Measurements from ENCODE around the gene FRMD4A.

Gene FRMD4A

DNA sequence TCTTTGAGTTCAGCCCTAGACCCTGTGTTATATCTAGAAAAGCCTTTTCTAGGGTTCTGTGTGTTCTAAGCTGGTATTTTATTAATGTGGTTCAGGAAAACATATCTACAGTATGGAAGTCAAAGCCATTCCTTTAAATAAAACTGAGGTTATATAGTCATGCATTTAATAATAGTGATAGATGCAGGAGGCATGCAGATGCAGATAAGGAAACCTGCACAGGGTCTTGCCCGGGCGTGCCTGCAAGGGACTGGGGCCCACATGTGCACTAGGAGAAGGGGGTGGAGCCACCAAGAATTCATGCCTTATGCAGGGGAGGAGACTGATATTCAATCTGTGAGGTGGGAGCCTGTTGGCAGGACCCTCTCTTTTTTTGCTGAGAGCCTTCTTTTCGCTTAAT is 572.4 kb downstream of the FRMD4A start:
- no peak overlapping the region for H3K4me3 ChIP-seq (ENCODE audit: insufficient read depth, low read length, poor library complexity, severe bottlenecking)
- H3K36me3 ChIP-seq (ENCODE audit: low read length), result no peaks in the 10 kb centered on the region
- H2AFZ ChIP-seq (ENCODE audit: low read depth, low read length, severe bottlenecking), result no peak overlapping the region
- H3K9ac ChIP-seq (ENCODE audit: low read length), result no peak overlapping the region
- no peaks in the 10 kb centered on the region for H4K20me1 ChIP-seq (ENCODE audit: low read depth, low read length)
- no peak overlapping the region for H3K4me2 ChIP-seq (ENCODE audit: low read depth, low read length, poor library complexity, severe bottlenecking)
- no peaks in the 10 kb centered on the region for H3K9me3 ChIP-seq (ENCODE audit: insufficient read depth, low read length)
- no peaks in the 10 kb centered on the region for H3K9me2 ChIP-seq (replicated peaks; ENCODE audit: insufficient read depth, low read length)
- H3F3A ChIP-seq (ENCODE audit: insufficient read depth), result no peaks in the 10 kb centered on the region
- H3K27me3 ChIP-seq (ENCODE audit: low read length), result no peaks in the 10 kb centered on the region
- TF ChIP-seq CTCF (IDR thresholded peaks at IDR 0.05; ENCODE audit: insufficient read depth, low read length, poor library complexity, severe bottlenecking) (no peak), EZH2phosphoT487 (conservative IDR thresholded peaks at IDR 0.05; ENCODE audit: low read length) (no peak)
- H3K79me2 ChIP-seq (ENCODE audit: insufficient read depth, low read length), result no peaks in the 10 kb centered on the region
- no peak overlapping the region for H3K27ac ChIP-seq (ENCODE audit: low read depth, low read length)

DNA sequence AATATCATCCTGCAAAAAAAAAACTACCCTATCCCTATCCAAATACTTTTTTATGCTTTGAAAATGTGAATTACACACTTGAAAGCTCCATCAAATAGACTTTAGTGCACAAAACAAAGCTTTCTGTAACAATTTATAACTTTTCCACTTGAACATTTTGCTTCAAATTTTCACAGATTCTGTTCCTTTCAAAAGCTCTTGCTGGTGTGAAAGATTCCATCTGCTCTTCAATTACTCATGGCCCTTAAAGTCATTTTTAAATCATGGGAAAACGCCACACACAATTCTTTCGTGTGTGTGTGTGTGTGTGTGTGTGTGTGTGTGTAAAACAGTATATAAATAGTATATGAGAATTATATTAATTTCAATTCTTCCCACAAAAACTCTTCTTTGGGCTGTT is 576.4 kb downstream of the FRMD4A start:
- Histone ChIP-seq H3K9me3 (ENCODE audit: insufficient read depth, low read length) (no peaks in the 10 kb centered on the region), H3F3A (ENCODE audit: insufficient read depth) (no peaks in the 10 kb centered on the region), H3K27ac (ENCODE audit: low read depth, low read length) (no peak overlapping the region), H3K4me2 (ENCODE audit: low read depth, low read length, poor library complexity, severe bottlenecking) (no peak overlapping the region), H3K27me3 (ENCODE audit: low read length) (no peaks in the 10 kb centered on the region), H4K20me1 (ENCODE audit: low read depth, low read length) (no peaks in the 10 kb centered on the region), H3K79me2 (ENCODE audit: insufficient read depth, low read length) (no peaks in the 10 kb centered on the region), H2AFZ (ENCODE audit: low read depth, low read length, severe bottlenecking) (no peak overlapping the region), H3K9ac (ENCODE audit: low read length) (no peak overlapping the region), H3K9me2 (replicated peaks; ENCODE audit: insufficient read depth, low read length) (no peaks in the 10 kb centered on the region), H3K4me3 (ENCODE audit: insufficient read depth, low read length, poor library complexity, severe bottlenecking) (no peak overlapping the region), H3K36me3 (ENCODE audit: low read length) (no peaks in the 10 kb centered on the region)
- TF ChIP-seq EZH2phosphoT487 (conservative IDR thresholded peaks at IDR 0.05; ENCODE audit: low read length) (no peak), CTCF (IDR thresholded peaks at IDR 0.05; ENCODE audit: insufficient read depth, low read length, poor library complexity, severe bottlenecking) (no peak)

DNA sequence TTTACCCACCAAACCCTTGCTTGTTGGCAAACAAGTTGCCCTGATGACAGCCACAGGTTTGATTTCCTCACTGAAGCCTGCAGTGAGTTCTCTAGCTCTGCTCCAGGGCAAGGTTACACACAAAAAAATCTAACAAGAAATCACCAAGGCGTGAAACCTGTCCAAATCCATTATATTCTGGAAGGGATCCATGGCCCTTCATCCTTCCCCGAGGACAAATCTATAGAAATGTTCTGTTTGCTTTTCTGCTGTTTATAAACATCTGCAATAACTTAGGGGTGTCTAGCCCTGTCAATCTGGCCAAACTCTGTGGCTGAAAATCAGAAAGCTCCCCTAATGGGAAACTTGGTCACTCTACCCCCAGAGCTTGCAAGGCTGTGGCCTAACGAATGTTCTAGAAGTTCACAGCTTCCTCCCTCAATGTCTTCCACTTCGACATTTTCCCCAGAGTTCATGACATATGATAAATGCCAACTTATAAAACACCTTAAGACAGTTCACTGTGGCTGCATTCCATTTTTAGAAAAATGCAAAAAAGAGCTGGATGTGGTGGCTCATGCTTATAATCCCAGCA is 579.4 kb downstream of the FRMD4A start:
- no peaks in the 10 kb centered on the region for H4K20me1 ChIP-seq (ENCODE audit: low read depth, low read length)
- TF ChIP-seq EZH2phosphoT487 (conservative IDR thresholded peaks at IDR 0.05; ENCODE audit: low read length) (no peak), CTCF (IDR thresholded peaks at IDR 0.05; ENCODE audit: insufficient read depth, low read length, poor library complexity, severe bottlenecking) (no peak)
- no peaks in the 10 kb centered on the region for H3K9me2 ChIP-seq (replicated peaks; ENCODE audit: insufficient read depth, low read length)
- no peak overlapping the region for H3K9ac ChIP-seq (ENCODE audit: low read length)
- no peaks in the 10 kb centered on the region for H3F3A ChIP-seq (ENCODE audit: insufficient read depth)
- no peak overlapping the region for H2AFZ ChIP-seq (ENCODE audit: low read depth, low read length, severe bottlenecking)
- H3K27me3 ChIP-seq (ENCODE audit: low read length), result no peaks in the 10 kb centered on the region
- H3K4me3 ChIP-seq (ENCODE audit: insufficient read depth, low read length, poor library complexity, severe bottlenecking), result no peak overlapping the region
- no peaks in the 10 kb centered on the region for H3K36me3 ChIP-seq (ENCODE audit: low read length)
- H3K9me3 ChIP-seq (ENCODE audit: insufficient read depth, low read length), result no peaks in the 10 kb centered on the region
- no peak overlapping the region for H3K4me2 ChIP-seq (ENCODE audit: low read depth, low read length, poor library complexity, severe bottlenecking)
- no peaks in the 10 kb centered on the region for H3K79me2 ChIP-seq (ENCODE audit: insufficient read depth, low read length)
- no peak overlapping the region for H3K27ac ChIP-seq (ENCODE audit: low read depth, low read length)

Data from SU-DHL-6 (cell line).